ENCODE measurements around the gene LCP2.

The LCP2 gene

GRCh38 chr5:170297589-170298462 is at the start of gene LCP2:
TSS of gene LCP2 (minus strand) at chr5:170297777. CDS start at chr5:170297611, 166 bp downstream.
- no peak for DNase-seq

- DNase-seq = no peak
These were observed 49.5 kb upstream of the LCP2 start for GRCh38 chr5:170347022-170347567.

GRCh38 chr5:170345971-170346370 is 48.4 kb upstream of the LCP2 start:
- DNase-seq = no peak

- DNase-seq = no peak
These were observed 45.6 kb upstream of the LCP2 start for GRCh38 chr5:170343177-170343576.

- DNase-seq = no peak
These were observed 44.7 kb upstream of the LCP2 start for GRCh38 chr5:170342153-170342725.

- no peak for DNase-seq
These were observed 44.0 kb upstream of the LCP2 start for GRCh38 chr5:170341545-170341944.

GRCh38 chr5:170339780-170340167 is 42.2 kb upstream of the LCP2 start:
- no peak for DNase-seq

- DNase-seq = no peak
These were observed 41.6 kb upstream of the LCP2 start for GRCh38 chr5:170338933-170339779.

GRCh38 chr5:170338291-170338690 is 40.7 kb upstream of the LCP2 start:
- no peak for DNase-seq

- no peak for DNase-seq
These were observed 39.6 kb upstream of the LCP2 start for GRCh38 chr5:170337045-170337733.

GRCh38 chr5:170336065-170336464 is 38.5 kb upstream of the LCP2 start:
- DNase-seq = no peak

GRCh38 chr5:170334626-170335025 is 37.0 kb upstream of the LCP2 start:
- no peak for DNase-seq

- DNase-seq = no peak
These were observed 35.8 kb upstream of the LCP2 start for GRCh38 chr5:170333161-170333910.

- no peak for DNase-seq
These were observed 34.5 kb upstream of the LCP2 start for GRCh38 chr5:170332058-170332457.

- DNase-seq = no peak
These were observed 33.0 kb upstream of the LCP2 start for GRCh38 chr5:170330568-170331054.

- DNase-seq = no peak
These were observed 31.9 kb upstream of the LCP2 start for GRCh38 chr5:170329524-170329923.

GRCh38 chr5:170327829-170328228 is 30.3 kb upstream of the LCP2 start:
- no peak for DNase-seq

- DNase-seq = no peak
These were observed 29.6 kb upstream of the LCP2 start for GRCh38 chr5:170327168-170327567.

- no peak for DNase-seq
These were observed 21.7 kb upstream of the LCP2 start for GRCh38 chr5:170319301-170319700.

- DNase-seq = no peak
These were observed 19.9 kb upstream of the LCP2 start for GRCh38 chr5:170317499-170317898.

- no peak for DNase-seq
These were observed 19.4 kb upstream of the LCP2 start for GRCh38 chr5:170316937-170317336.

GRCh38 chr5:170315154-170315553 is 17.6 kb upstream of the LCP2 start:
- no peak for DNase-seq
